ENCODE data around the gene RHBDL1. TPM values are rescaled to one million over a fixed set of nuclear protein-coding genes. Genes with fewer than 3 reads are reported as not detected.

The RHBDL1 gene
- total RNA-seq, 1 donor from 2014 or later, result 0.88 TPM

DNA sequence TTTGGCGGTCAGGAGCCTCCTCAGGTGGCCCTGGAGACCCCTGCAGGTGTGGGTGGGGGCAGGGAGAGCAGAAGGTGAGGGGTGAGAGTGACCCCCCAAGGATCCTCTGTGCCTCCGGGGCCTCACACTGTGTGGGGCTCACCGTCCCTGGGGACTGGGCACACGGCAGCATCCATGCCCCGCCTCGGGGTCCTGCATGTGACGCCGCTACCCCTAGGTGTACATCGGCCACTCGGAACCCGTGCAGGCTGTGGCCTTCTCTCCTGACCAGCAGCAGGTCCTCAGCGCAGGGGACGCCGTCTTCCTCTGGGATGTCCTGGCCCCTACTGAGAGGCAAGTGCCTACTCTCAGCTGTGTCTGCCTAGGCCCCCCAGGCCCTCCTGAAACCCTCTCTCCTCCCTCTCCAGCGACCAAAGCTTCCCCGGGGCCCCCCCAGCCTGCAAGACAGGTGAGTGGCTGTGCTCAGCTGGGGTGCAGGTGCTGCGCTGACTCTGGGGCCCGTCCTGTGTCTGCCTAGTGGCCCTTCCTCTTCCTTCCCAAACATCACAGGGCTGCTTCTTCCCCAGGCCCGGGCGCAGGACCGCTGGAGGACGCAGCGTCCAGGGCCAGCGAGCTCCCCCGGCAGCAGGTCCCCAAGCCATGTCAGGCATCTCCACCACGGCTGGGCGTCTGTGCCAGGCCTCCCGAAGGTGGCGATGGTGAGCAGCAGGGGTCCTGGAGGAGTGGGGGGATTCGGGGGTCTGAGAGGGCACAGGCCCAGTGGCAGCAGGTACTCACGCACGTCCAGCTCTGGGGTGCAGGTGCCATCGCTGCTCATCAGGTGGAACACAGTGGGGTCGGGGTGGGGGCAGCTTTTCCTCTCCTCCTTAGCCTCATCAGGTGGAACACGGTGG is 16.5 kb upstream of the RHBDL1 start:
- Histone ChIP-seq H3K4me3 (ENCODE audit: low read depth, low read length) (no peak overlapping the region), H3K27me3 (ENCODE audit: control insufficient read depth, insufficient read depth, low read length) (no peaks in the 10 kb centered on the region), H3K36me3 (ENCODE audit: control insufficient read depth, insufficient read depth, low read length) (no peaks in the 10 kb centered on the region)
- no peak for DNase-seq (ENCODE audit: low read depth)
- TF ChIP-seq, protein P1, sequence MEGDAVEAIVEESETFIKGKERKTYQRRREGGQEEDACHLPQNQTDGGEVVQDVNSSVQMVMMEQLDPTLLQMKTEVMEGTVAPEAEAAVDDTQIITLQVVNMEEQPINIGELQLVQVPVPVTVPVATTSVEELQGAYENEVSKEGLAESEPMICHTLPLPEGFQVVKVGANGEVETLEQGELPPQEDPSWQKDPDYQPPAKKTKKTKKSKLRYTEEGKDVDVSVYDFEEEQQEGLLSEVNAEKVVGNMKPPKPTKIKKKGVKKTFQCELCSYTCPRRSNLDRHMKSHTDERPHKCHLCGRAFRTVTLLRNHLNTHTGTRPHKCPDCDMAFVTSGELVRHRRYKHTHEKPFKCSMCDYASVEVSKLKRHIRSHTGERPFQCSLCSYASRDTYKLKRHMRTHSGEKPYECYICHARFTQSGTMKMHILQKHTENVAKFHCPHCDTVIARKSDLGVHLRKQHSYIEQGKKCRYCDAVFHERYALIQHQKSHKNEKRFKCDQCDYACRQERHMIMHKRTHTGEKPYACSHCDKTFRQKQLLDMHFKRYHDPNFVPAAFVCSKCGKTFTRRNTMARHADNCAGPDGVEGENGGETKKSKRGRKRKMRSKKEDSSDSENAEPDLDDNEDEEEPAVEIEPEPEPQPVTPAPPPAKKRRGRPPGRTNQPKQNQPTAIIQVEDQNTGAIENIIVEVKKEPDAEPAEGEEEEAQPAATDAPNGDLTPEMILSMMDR (IDR thresholded peaks at IDR 0.05; ENCODE audit: insufficient read depth, low read length, poor library complexity, severe bottlenecking), result peak; percentile 36

DNA sequence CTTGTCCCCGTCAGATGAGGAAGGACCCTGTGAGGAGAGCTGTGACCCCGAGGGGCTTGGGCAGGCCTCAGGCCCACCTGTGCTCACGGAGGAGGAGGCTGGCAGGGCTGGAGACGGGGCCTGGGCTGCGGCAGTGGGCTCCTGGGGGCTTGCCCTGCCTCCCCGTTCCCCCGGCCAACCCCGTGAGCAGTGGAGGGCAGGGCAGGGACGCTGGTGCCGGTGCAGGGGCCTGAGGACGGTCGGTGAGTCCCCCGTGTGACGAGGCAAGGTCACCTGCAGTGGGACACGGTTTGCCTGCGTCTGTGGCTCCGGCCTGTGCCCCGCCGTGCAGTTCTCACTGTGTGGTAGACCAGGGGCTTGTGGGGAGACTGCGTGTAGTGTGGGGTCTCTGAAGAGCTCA is 15.9 kb upstream of the RHBDL1 start:
- H3K27me3 ChIP-seq (ENCODE audit: control insufficient read depth, insufficient read depth, low read length), result no peaks in the 10 kb centered on the region
- no peaks in the 10 kb centered on the region for H3K36me3 ChIP-seq (ENCODE audit: control insufficient read depth, insufficient read depth, low read length)
- TF ChIP-seq, protein P1 (IDR thresholded peaks at IDR 0.05; ENCODE audit: insufficient read depth, low read length, poor library complexity, severe bottlenecking), result no peak
- DNase-seq (ENCODE audit: low read depth), result no peak
- no peak overlapping the region for H3K4me3 ChIP-seq (ENCODE audit: low read depth, low read length)

DNA sequence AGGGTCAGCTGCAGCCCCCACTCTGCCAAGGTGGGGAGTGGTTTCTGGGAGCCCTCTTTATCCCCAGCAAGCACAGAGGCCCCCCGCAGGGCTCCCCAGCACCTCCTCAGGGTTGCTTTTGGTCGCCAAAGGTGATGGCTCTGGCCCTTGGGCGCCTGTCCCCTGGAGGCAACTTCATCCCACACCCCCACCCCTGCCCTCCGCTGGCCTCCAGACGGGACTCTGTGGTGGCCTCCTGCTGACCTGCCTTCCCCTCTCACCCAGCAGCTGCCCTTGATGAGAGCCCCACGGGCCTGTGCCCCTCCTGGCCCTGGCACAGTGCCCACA is 15.4 kb upstream of the RHBDL1 start:
- DNase-seq (ENCODE audit: low read depth), result no peak
- Histone ChIP-seq H3K36me3 (ENCODE audit: control insufficient read depth, insufficient read depth, low read length) (no peaks in the 10 kb centered on the region), H3K27me3 (ENCODE audit: control insufficient read depth, insufficient read depth, low read length) (no peaks in the 10 kb centered on the region), H3K4me3 (ENCODE audit: low read depth, low read length) (no peak overlapping the region)
- TF ChIP-seq, protein P1 (IDR thresholded peaks at IDR 0.05; ENCODE audit: insufficient read depth, low read length, poor library complexity, severe bottlenecking), result no peak

DNA sequence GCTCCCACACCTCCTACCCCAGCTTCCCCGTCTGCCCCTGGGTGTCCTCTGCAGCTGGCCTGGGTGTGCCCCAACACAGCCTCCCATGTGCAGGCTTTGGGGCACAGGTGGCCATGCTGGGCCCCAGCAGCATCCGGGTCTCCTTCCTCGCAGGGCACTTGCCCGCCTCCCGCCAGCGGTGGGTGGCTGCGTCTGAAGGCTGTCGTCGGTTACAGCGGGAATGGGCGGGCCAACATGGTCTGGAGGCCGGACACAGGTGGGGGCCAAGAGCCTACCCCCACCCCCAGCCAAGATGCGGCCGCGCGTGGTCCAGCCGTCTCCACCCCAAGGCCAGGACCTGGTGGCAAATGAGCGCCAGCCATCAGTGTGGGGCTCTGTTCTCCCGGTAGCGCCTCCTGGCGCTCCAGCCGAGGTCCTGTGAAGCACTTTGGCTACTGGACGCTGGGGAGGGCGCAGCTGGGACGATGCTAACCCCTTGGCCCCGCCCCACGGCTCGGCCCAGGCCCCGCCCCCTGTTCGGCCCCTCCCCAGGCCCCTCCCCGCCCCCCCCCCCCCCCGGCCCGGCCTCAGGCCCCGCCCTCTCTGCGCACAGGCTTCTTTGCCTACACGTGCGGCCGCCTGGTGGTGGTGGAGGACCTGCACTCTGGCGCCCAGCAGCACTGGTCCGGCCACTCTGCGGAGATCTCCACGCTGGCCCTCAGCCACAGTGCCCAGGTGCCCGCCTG is 14.8 kb upstream of the RHBDL1 start:
- TF ChIP-seq, protein P1 (IDR thresholded peaks at IDR 0.05; ENCODE audit: insufficient read depth, low read length, poor library complexity, severe bottlenecking), result peak; percentile 55
- Histone ChIP-seq H3K36me3 (ENCODE audit: control insufficient read depth, insufficient read depth, low read length) (no peaks in the 10 kb centered on the region), H3K4me3 (ENCODE audit: low read depth, low read length) (no peak overlapping the region), H3K27me3 (ENCODE audit: control insufficient read depth, insufficient read depth, low read length) (no peaks in the 10 kb centered on the region)
- no peak for DNase-seq (ENCODE audit: low read depth)

DNA sequence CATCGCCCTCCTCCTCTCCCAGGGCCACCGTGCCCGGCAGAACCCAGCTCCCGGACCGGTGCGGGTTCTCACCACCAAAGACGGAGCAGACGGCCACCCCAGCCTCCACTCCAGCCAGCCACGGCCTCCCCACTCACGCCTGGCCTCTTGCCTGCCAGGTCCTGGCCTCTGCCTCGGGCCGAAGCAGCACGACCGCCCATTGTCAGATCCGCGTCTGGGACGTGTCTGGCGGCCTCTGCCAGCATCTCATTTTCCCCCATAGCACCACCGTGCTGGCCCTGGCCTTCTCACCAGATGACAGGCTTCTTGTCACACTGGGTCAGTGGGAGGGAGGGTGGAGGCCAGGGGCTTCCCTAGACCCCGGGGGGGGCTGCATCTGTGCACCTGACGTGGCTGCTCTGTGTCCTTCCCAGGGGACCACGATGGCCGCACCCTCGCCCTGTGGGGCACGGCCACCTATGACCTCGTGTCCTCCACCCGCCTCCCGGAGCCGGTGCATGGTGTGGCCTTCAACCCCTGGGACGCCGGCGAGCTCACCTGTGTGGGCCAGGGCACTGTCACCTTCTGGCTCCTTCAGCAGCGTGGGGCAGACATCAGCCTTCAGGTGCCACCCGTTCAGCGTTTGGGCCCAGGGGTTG is 14.2 kb upstream of the RHBDL1 start:
- Histone ChIP-seq H3K36me3 (ENCODE audit: control insufficient read depth, insufficient read depth, low read length) (no peaks in the 10 kb centered on the region), H3K27me3 (ENCODE audit: control insufficient read depth, insufficient read depth, low read length) (no peaks in the 10 kb centered on the region), H3K4me3 (ENCODE audit: low read depth, low read length) (no peak overlapping the region)
- no peak for DNase-seq (ENCODE audit: low read depth)
- TF ChIP-seq, protein P1 (IDR thresholded peaks at IDR 0.05; ENCODE audit: insufficient read depth, low read length, poor library complexity, severe bottlenecking), result no peak

Data from kidney epithelial cell (primary cell).